ENCODE measurements around the gene SLC22A8.

SLC22A8 gene

GRCh38 chr11:63014408-63015055, 1.1 kb downstream of the SLC22A8 start:
- no peak for DNase-seq
- TF ChIP-seq CTCF (IDR thresholded peaks at IDR 0.05; ENCODE audit: low read depth, low read length, missing control alignments), result no peak
- in situ Hi-C loops (cut with HindIII; ENCODE audit: low pct_ligation_motif_present, low sequenced_read_pairs), result loop anchor here (25.0 kb wide), 1 partner anchor 102 kb away; the partner anchor contains the start of gene CHRM1
- Histone ChIP-seq H3K27me3 (replicated peaks) (no peaks in the 10 kb centered on the region), H3K27ac (no peak overlapping the region), H3K36me3 (replicated peaks) (no peaks in the 10 kb centered on the region), H3K4me3 (ENCODE audit: low read depth, low read length) (no peak overlapping the region)

GRCh38 chr11:63012839-63013238, 2.8 kb downstream of the SLC22A8 start:
- in situ Hi-C loops (cut with HindIII; ENCODE audit: low pct_ligation_motif_present, low sequenced_read_pairs), result loop anchor here (25.0 kb wide), 1 partner anchor 101 kb away; the partner anchor contains the start of gene CHRM1
- no peak for TF ChIP-seq CTCF (IDR thresholded peaks at IDR 0.05; ENCODE audit: low read depth, low read length, missing control alignments)
- no peak overlapping the region for H3K4me3 ChIP-seq (ENCODE audit: low read depth, low read length)
- DNase-seq, result no peak
- no peaks in the 10 kb centered on the region for H3K36me3 ChIP-seq (replicated peaks)
- no peak overlapping the region for H3K27ac ChIP-seq
- no peaks in the 10 kb centered on the region for H3K27me3 ChIP-seq (replicated peaks)

- no peak for TF ChIP-seq CTCF (IDR thresholded peaks at IDR 0.05; ENCODE audit: low read depth, low read length, missing control alignments)
- Histone ChIP-seq H3K27ac (no peak overlapping the region), H3K4me3 (ENCODE audit: low read depth, low read length) (no peak overlapping the region), H3K36me3 (replicated peaks) (no peaks in the 10 kb centered on the region), H3K27me3 (replicated peaks) (no peaks in the 10 kb centered on the region)
- in situ Hi-C loops (cut with HindIII; ENCODE audit: low pct_ligation_motif_present, low sequenced_read_pairs), result loop anchor here (25.0 kb wide), 1 partner anchor 100 kb away; the partner anchor contains the start of gene CHRM1
- no peak for DNase-seq
Measured at GRCh38 chr11:63012430-63012829, 3.2 kb downstream of the SLC22A8 start.

GRCh38 chr11:63010934-63011439, 4.7 kb downstream of the SLC22A8 start:
- TF ChIP-seq CTCF (IDR thresholded peaks at IDR 0.05; ENCODE audit: low read depth, low read length, missing control alignments), result no peak
- DNase-seq, result no peak
- no peak overlapping the region for H3K27ac ChIP-seq
- H3K27me3 ChIP-seq (replicated peaks), result no peaks in the 10 kb centered on the region
- H3K36me3 ChIP-seq (replicated peaks), result no peaks in the 10 kb centered on the region
- no peak overlapping the region for H3K4me3 ChIP-seq (ENCODE audit: low read depth, low read length)
- in situ Hi-C loops (cut with HindIII; ENCODE audit: low pct_ligation_motif_present, low sequenced_read_pairs), result loop anchor here (25.0 kb wide), 1 partner anchor 99 kb away; the partner anchor contains the start of gene CHRM1

GRCh38 chr11:63007920-63008319, 7.7 kb downstream of the SLC22A8 start:
- TF ChIP-seq CTCF (IDR thresholded peaks at IDR 0.05; ENCODE audit: low read depth, low read length, missing control alignments), result no peak
- Histone ChIP-seq H3K4me3 (ENCODE audit: low read depth, low read length) (no peak overlapping the region), H3K36me3 (replicated peaks) (no peaks in the 10 kb centered on the region), H3K27ac (no peak overlapping the region), H3K27me3 (replicated peaks) (no peaks in the 10 kb centered on the region)
- DNase-seq, result no peak
- in situ Hi-C loops (cut with HindIII; ENCODE audit: low pct_ligation_motif_present, low sequenced_read_pairs), result loop anchor here (25.0 kb wide), 1 partner anchor 96 kb away; the partner anchor contains the start of gene CHRM1

All from brain microvascular endothelial cell (primary cell).